Endothelial cell of umbilical vein (primary cell): ENCODE results near the gene MAP1LC3B. TPM values are rescaled to one million over a fixed set of nuclear protein-coding genes. Genes with fewer than 3 reads are reported as not detected.

Experiments
- BruUV-seq: library from RNA; stranded (reverse); fragments of 400-500 nt; replicated peaks from 2 replicates; lab custom pipeline; 2021; lab: Mats Ljungman, UMichigan
- CTCF ChIA-PET: fragments of 300-600, 350-600 bp; sonication (Branson Sonifier 250); formaldehyde crosslinking; loops from one replicate; lab custom pipeline; 2021; ENCODE audit warnings: antibody characterized with exemption, inconsistent platforms; lab: Charles Lee
- POLR2A ChIA-PET: fragments of 300-600, 350-600 bp; sonication (Branson Sonifier 250); formaldehyde crosslinking; loops from one replicate; lab custom pipeline; 2021; ENCODE audit warnings: antibody characterized with exemption, inconsistent platforms; lab: Charles Lee
- DNase-seq: peaks from one replicate; pipeline ENCODE4 v3.0.0-alpha.2; 2011; ENCODE audit warnings: low read depth, low spot score
- FAIRE-seq: peaks from 2 replicates; lab custom pipeline; 2011; peaks lifted over from hg19 to GRCh38; lab: Jason Lieb, UNC
- H2AFZ ChIP-seq: 2 replicates; pipeline ENCODE4 v1.6.0; 2012; ENCODE audit warnings: low read depth, low read length, control low read depth, inconsistent platforms
- H3K27ac ChIP-seq: 2 replicates; pipeline ENCODE4 v1.5.1; 2011; ENCODE audit warnings: low read depth, mild to moderate bottlenecking, control low read depth, low read length, moderate library complexity; ENCODE audit not compliant: insufficient read depth
- H3K27me3 ChIP-seq, 2 experiments: 2 replicates each; pipeline versions ENCODE4 v1.6.0 to v1.6.1; 2011; ENCODE audit warnings: low read length in 2 of 2, mixed read lengths in 1 of 2; ENCODE audit not compliant: control insufficient read depth in 2 of 2, insufficient read depth in 2 of 2
- H3K36me3 ChIP-seq, 2 experiments: 2 replicates in 1 of 2; 3 replicates in 1 of 2; pipeline ENCODE4 v1.5.1; 2011; ENCODE audit warnings: low read length in 2 of 2, mild to moderate bottlenecking in 1 of 2, moderate library complexity in 1 of 2; ENCODE audit not compliant: control insufficient read depth in 2 of 2, insufficient read depth in 2 of 2; ENCODE audit errors: extremely low read depth in 1 of 2
- H3K4me1 ChIP-seq: 3 replicates; pipeline ENCODE4 v1.5.1; 2011; ENCODE audit warnings: mild to moderate bottlenecking, low read length; ENCODE audit not compliant: control insufficient read depth, insufficient read depth; ENCODE audit errors: extremely low read depth
- H3K4me2 ChIP-seq: 2 replicates; pipeline ENCODE4 v1.6.1; 2011; ENCODE audit warnings: low read length, control low read depth, mixed read lengths; ENCODE audit not compliant: insufficient read depth
- H3K4me3 ChIP-seq, 3 experiments: fragments of 200-600 bp in 1 of 3; sonication (generic), shearing (Covaris generic) in 1 of 3; replicated peaks in 1 of 3; 2 replicates each; pipeline ENCODE4 v1.5.1; 2011 to 2016; ENCODE audit warnings: control low read depth in 3 of 3, low read length in 3 of 3, mild to moderate bottlenecking in 2 of 3, inconsistent platforms in 1 of 3, low read depth in 1 of 3, moderate library complexity in 1 of 3; ENCODE audit not compliant: insufficient read depth in 1 of 3
- H3K79me2 ChIP-seq: 2 replicates; pipeline ENCODE4 v1.6.0; 2012; ENCODE audit warnings: low read length, inconsistent platforms; ENCODE audit not compliant: control insufficient read depth, insufficient read depth
- H3K9ac ChIP-seq: replicated peaks from 2 replicates; pipeline ENCODE3; 2011; ENCODE audit warnings: low read length, control low read depth; ENCODE audit not compliant: insufficient read depth; ENCODE audit errors: extremely low read depth
- H3K9me1 ChIP-seq: replicated peaks from 3 replicates; pipeline ENCODE4 v1.6.0; 2011; ENCODE audit warnings: mild to moderate bottlenecking, low read length; ENCODE audit not compliant: control insufficient read depth, insufficient read depth; ENCODE audit errors: extremely low read depth
- H3K9me3 ChIP-seq: replicated peaks from 2 replicates; pipeline ENCODE4 v1.5.1; 2012; ENCODE audit warnings: low read length, inconsistent platforms; ENCODE audit not compliant: control insufficient read depth, insufficient read depth
- H4K20me1 ChIP-seq: replicated peaks from 2 replicates; pipeline ENCODE3; 2011; ENCODE audit warnings: mild to moderate bottlenecking, low read length; ENCODE audit not compliant: control insufficient read depth, insufficient read depth; ENCODE audit errors: extremely low read depth
- CTCF ChIP-seq, 2 donors: IDR thresholded peaks; 1 replicate in 1 of 2; 2 replicates in 1 of 2; pipeline ENCODE4 v1.5.1; 2011; ENCODE audit warnings: low read length in 2 of 2, mild to moderate bottlenecking in 2 of 2, moderate library complexity in 2 of 2, control low read depth in 1 of 2, inconsistent platforms in 1 of 2, low read depth in 1 of 2; ENCODE audit not compliant: insufficient read depth in 1 of 2; ENCODE audit errors: extremely low read depth in 1 of 2
- EZH2 ChIP-seq: IDR thresholded peaks from 2 replicates; pipeline ENCODE4 v1.6.1; 2012; ENCODE audit warnings: borderline replicate concordance, low read depth, mild to moderate bottlenecking, moderate library complexity, low read length, inconsistent platforms; ENCODE audit not compliant: severe bottlenecking
- FOS ChIP-seq: IDR thresholded peaks from 2 replicates; pipeline ENCODE4 v1.6.1; 2011; ENCODE audit warnings: mild to moderate bottlenecking, low read length, moderate library complexity, borderline replicate concordance; ENCODE audit not compliant: insufficient read depth
- GATA2 ChIP-seq: IDR thresholded peaks from 2 replicates; pipeline ENCODE4 v1.7.0; 2011; ENCODE audit warnings: low read depth, mild to moderate bottlenecking, moderate library complexity, mixed read lengths, low read length; ENCODE audit not compliant: insufficient read length, insufficient read depth
- JUN ChIP-seq: IDR thresholded peaks from 2 replicates; pipeline ENCODE4 v1.6.1; 2011; ENCODE audit warnings: borderline replicate concordance, low read depth; ENCODE audit not compliant: insufficient read length, insufficient read depth
- MYC ChIP-seq: IDR thresholded peaks from one replicate; pipeline ENCODE4 v1.6.1; 2011; ENCODE audit warnings: mild to moderate bottlenecking, low read depth, low read length
- POLR2A ChIP-seq: IDR thresholded peaks from 2 replicates; pipeline ENCODE4 v1.6.1; 2012; ENCODE audit warnings: low read depth, mild to moderate bottlenecking, control low read depth, low read length
- POLR2AphosphoS5 ChIP-seq: IDR thresholded peaks from 2 replicates; pipeline ENCODE4 v1.6.1; 2012; ENCODE audit warnings: low read depth, mild to moderate bottlenecking, control low read depth, low read length, moderate library complexity; ENCODE audit not compliant: insufficient read depth
- dilution Hi-C: fragments of 300-500 bp; cut with MboI; formaldehyde crosslinking; loops from one replicate; pipeline ENCODE4 v1.15.0; 2019; ENCODE audit warnings: low sequenced_read_pairs; ENCODE audit not compliant: extremely low pct_ligation_motif_present
- intact Hi-C: fragments of 100-400 bp; cut with micrococcal nuclease; formaldehyde crosslinking; loops from one replicate; pipeline ENCODE4 v1.10.0; 2022
- polyA plus RNA-seq, 4 experiments: library from polyadenylated mRNA; depleted of rRNA in 3 of 4; stranded (reverse) in 3 of 4; unstranded in 1 of 4; fragments of >200 nt; gene quantifications; 2 replicates each; pipeline versions ENCODE4 v1.2.1 to v1.2.3, GENCODE V29; 2011 to 2012; ENCODE audit warnings: missing spikeins in 1 of 4
- total RNA-seq: library from RNA; stranded (reverse); gene quantifications from 2 replicates; pipeline ENCODE4 v1.2.3, GENCODE V29; 2021
- TF ChIP-seq, protein P1 (sequence below): IDR thresholded peaks from 2 replicates; pipeline ENCODE4 v1.6.1; 2011; ENCODE audit not compliant: insufficient read depth, insufficient read length

MAP1LC3B gene
- total and polyA plus RNA-seq, 2 donors (not counting 3 experiments of a cell fraction or from before 2014, with no cell fraction given), result 40.7 to 99.9 TPM

DNA sequence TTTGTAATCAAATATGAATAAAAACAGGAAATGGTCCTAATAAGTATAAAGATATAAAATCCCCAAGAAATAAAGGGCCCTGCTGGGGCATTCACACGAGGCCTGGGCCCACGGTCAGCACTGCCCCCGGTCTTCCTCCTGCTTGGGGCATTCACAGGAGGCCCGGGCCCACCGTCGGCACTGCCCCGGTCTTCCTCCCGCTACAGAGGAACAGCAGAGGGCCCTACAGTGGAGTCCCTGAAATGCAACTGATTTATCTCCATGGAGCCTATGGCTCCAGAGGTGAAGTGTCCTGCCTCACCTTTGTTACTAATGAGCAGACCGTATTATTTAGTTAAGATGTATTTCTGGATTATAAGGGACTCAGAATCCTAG lies 46.5 kb downstream of the MAP1LC3B start:
- FAIRE-seq (no peak), DNase-seq (no peak)
- no peak overlapping the region for H3K4me2 ChIP-seq
- dilution Hi-C loops (no loop called here), intact Hi-C loops (loop anchor here (5.0 kb wide), 1 partner anchor 46 kb away; the partner anchor contains the start of gene MAP1LC3B)
- no peaks in the 10 kb centered on the region for H3K27me3 ChIP-seq
- no peak overlapping the region for H3K9ac ChIP-seq
- no peak overlapping the region for H2AFZ ChIP-seq
- H3K4me3 ChIP-seq, result no peak overlapping the region
- H3K9me3 ChIP-seq, result no peaks in the 10 kb centered on the region
- no peaks in the 10 kb centered on the region for H3K9me1 ChIP-seq
- H4K20me1 ChIP-seq, result no peaks in the 10 kb centered on the region
- H3K4me1 ChIP-seq, result peaks cover 18% of the 10 kb centered on the region
- H3K79me2 ChIP-seq, result peaks cover 8% of the 10 kb centered on the region
- H3K36me3 ChIP-seq, result no peaks in the 10 kb centered on the region
- H3K27ac ChIP-seq, result no peak overlapping the region
- POLR2A ChIA-PET, result no interaction called here
- TF ChIP-seq, protein P1, sequence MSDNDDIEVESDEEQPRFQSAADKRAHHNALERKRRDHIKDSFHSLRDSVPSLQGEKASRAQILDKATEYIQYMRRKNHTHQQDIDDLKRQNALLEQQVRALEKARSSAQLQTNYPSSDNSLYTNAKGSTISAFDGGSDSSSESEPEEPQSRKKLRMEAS, result no peak
- TF ChIP-seq CTCF (IDR thresholded peaks at IDR 0.05; ENCODE audit: extremely low read depth in 1 of 2, insufficient read depth in 1 of 2, low read depth in 1 of 2, low read length in 2 of 2) (no peak), GATA2 (no peak), JUN (no peak)
- BruUV-seq, result no TSS peak
- CTCF ChIA-PET, result interaction anchor here (1.4 kb wide), 1 partner anchor 10 kb away, joined by 4 read pairs; no protein-coding TSS in a partner anchor

GRCh38 chr16:87439926-87440325 lies 47.8 kb downstream of the MAP1LC3B start:
- TF ChIP-seq CTCF (IDR thresholded peaks at IDR 0.05; ENCODE audit: extremely low read depth in 1 of 2, insufficient read depth in 1 of 2, low read depth in 1 of 2, low read length in 2 of 2), result no peak
- TF ChIP-seq, protein P1, result no peak
- no peak for TF ChIP-seq JUN
- no peak for TF ChIP-seq EZH2
- TF ChIP-seq FOS, result no peak
- no peak for TF ChIP-seq GATA2
- no peak for TF ChIP-seq POLR2AphosphoS5
- no peak for TF ChIP-seq POLR2A
- TF ChIP-seq MYC, result no peak
- no peak overlapping the region for H3K4me3 ChIP-seq
- H3K9ac ChIP-seq, result no peak overlapping the region
- no peaks in the 10 kb centered on the region for H3K9me1 ChIP-seq
- no peaks in the 10 kb centered on the region for H3K9me3 ChIP-seq
- no peak overlapping the region for H3K27ac ChIP-seq
- FAIRE-seq, result no peak
- H3K79me2 ChIP-seq, result peaks cover 4% of the 10 kb centered on the region
- H3K4me1 ChIP-seq, result peaks cover 16% of the 10 kb centered on the region
- no TSS peak for BruUV-seq
- dilution Hi-C loops, result no loop called here
- H3K4me2 ChIP-seq, result no peak overlapping the region
- no peaks in the 10 kb centered on the region for H3K27me3 ChIP-seq
- DNase-seq, result no peak
- H4K20me1 ChIP-seq, result no peaks in the 10 kb centered on the region
- intact Hi-C loops, result loop anchor here (5.0 kb wide), 1 partner anchor 48 kb away; the partner anchor contains the start of gene MAP1LC3B
- CTCF ChIA-PET, result interaction anchor here (0.6 kb wide), 1 partner anchor 432 kb away, joined by 4 read pairs; no protein-coding TSS in a partner anchor
- no peak overlapping the region for H2AFZ ChIP-seq
- peaks cover 0 to 3% of the 10 kb centered on the region in 2 experiments for H3K36me3 ChIP-seq
- POLR2A ChIA-PET, result no interaction called here
